ENCODE results near the gene PEAK1. TPM values are rescaled to one million over a fixed set of nuclear protein-coding genes. Genes with fewer than 3 reads are reported as not detected.

The PEAK1 gene
- total RNA-seq, 2 donors from 2014 or later: 25.4 to 38.4 TPM

DNA sequence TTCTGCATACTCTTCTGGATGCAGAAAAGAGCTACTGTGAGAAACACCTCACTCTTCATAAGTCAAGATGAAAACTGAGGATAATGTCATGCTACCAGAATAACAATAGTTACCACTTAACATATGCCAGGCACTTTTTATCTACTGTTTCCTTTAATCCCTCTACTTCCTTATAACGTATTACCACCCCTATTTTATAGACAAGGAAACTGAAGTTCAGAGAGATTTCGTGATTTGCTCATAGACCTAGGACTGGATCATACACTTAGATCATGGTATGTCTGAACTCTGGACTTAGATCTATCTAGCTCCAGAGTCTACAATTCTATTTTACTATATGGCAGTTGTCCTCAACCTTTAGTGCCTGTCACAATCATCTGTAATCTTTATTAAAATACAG lies 193.3 kb downstream of the PEAK1 start:
- Mint-ChIP-seq H3K4me1 (peaks cover 38% of the 10 kb centered on the region), H3K27me3 (ENCODE audit: insufficient read depth) (no peaks in the 10 kb centered on the region), H3K9me3 (no peaks in the 10 kb centered on the region), H3K4me3 (no peak overlapping the region), H3K27ac (no peak overlapping the region), H3K36me3 (ENCODE audit: low read depth) (no peaks in the 10 kb centered on the region)
- no peak overlapping the region for H3K9ac ChIP-seq (ENCODE audit: extremely low read depth, low read length, poor library complexity, severe bottlenecking)
- peaks cover 7% of the 10 kb centered on the region for H3K4me1 ChIP-seq (ENCODE audit: control insufficient read depth, insufficient read depth, low read length)
- no peaks in the 10 kb centered on the region for H3K9me3 ChIP-seq (ENCODE audit: control insufficient read depth, low read length)
- no peak for DNase-seq
- H3K36me3 ChIP-seq (ENCODE audit: control insufficient read depth, insufficient read depth, low read length): no peaks in the 10 kb centered on the region
- H3K4me3 ChIP-seq (ENCODE audit: low read length): no peak overlapping the region
- 86 to 100% methylated on average over 2 of the region's 2 CpGs for WGBS, 2 experiments (ENCODE audit: insufficient coverage in 1 of 2, insufficient read length in 1 of 2)
- no peaks in the 10 kb centered on the region for H3K27me3 ChIP-seq (ENCODE audit: control insufficient read depth, insufficient read depth, low read length, poor library complexity, severe bottlenecking)
- no peak overlapping the region for H3K27ac ChIP-seq (ENCODE audit: low read depth, low read length)
- TF ChIP-seq CTCF (conservative IDR thresholded peaks at IDR 0.05): no peak

GRCh38 chr15:77225646-77226045 lies 194.3 kb downstream of the PEAK1 start:
- no peak for DNase-seq
- H3K4me1 ChIP-seq (ENCODE audit: control insufficient read depth, insufficient read depth, low read length): peaks cover 7% of the 10 kb centered on the region
- H3K4me3 ChIP-seq (ENCODE audit: low read length): no peak overlapping the region
- TF ChIP-seq CTCF (conservative IDR thresholded peaks at IDR 0.05): no peak
- no peak overlapping the region for H3K27ac ChIP-seq (ENCODE audit: low read depth, low read length)
- Mint-ChIP-seq H3K9me3 (no peaks in the 10 kb centered on the region), H3K4me3 (no peak overlapping the region), H3K4me1 (peaks cover 38% of the 10 kb centered on the region), H3K27ac (no peak overlapping the region), H3K27me3 (ENCODE audit: insufficient read depth) (no peaks in the 10 kb centered on the region), H3K36me3 (ENCODE audit: low read depth) (no peaks in the 10 kb centered on the region)
- no peaks in the 10 kb centered on the region for H3K36me3 ChIP-seq (ENCODE audit: control insufficient read depth, insufficient read depth, low read length)
- WGBS, 2 experiments (ENCODE audit: insufficient coverage in 1 of 2, insufficient read length in 1 of 2): 88% methylated on average over 2 of the region's 4 CpGs; no CpG with 5 or more reads in 1 of the 2 experiments
- H3K9ac ChIP-seq (ENCODE audit: extremely low read depth, low read length, poor library complexity, severe bottlenecking): no peak overlapping the region
- no peaks in the 10 kb centered on the region for H3K9me3 ChIP-seq (ENCODE audit: control insufficient read depth, low read length)
- H3K27me3 ChIP-seq (ENCODE audit: control insufficient read depth, insufficient read depth, low read length, poor library complexity, severe bottlenecking): no peaks in the 10 kb centered on the region

DNA sequence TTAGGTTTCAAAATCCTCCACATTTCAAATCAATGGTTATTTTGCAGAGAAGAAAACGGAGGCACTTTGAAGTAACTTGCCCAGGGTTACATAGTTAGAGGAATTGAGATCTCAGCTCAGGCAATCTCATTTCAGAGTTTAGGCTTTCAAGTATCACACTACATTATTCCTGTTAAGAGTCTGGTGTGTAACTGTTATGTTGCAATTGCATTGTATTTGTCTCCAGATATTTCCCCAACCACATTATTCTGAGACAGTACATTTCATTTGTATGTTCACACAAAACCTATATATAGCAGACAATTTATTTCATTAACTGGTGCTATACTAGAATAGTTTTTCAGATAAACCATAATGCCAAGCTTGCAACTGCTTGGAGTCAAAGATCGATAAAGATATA lies 194.8 kb downstream of the PEAK1 start:
- Mint-ChIP-seq H3K4me1 (peaks cover 38% of the 10 kb centered on the region), H3K9me3 (no peaks in the 10 kb centered on the region), H3K36me3 (ENCODE audit: low read depth) (no peaks in the 10 kb centered on the region), H3K4me3 (no peak overlapping the region), H3K27me3 (ENCODE audit: insufficient read depth) (no peaks in the 10 kb centered on the region), H3K27ac (peak overlapping the region; percentile 41)
- WGBS, 2 experiments (ENCODE audit: insufficient coverage in 1 of 2, insufficient read length in 1 of 2): 100% methylated on average over 2 of the region's 2 CpGs; no CpG with 5 or more reads in 1 of the 2 experiments
- no peaks in the 10 kb centered on the region for H3K36me3 ChIP-seq (ENCODE audit: control insufficient read depth, insufficient read depth, low read length)
- H3K9me3 ChIP-seq (ENCODE audit: control insufficient read depth, low read length): no peaks in the 10 kb centered on the region
- H3K4me3 ChIP-seq (ENCODE audit: low read length): no peak overlapping the region
- H3K4me1 ChIP-seq (ENCODE audit: control insufficient read depth, insufficient read depth, low read length): peaks cover 7% of the 10 kb centered on the region
- H3K27me3 ChIP-seq (ENCODE audit: control insufficient read depth, insufficient read depth, low read length, poor library complexity, severe bottlenecking): no peaks in the 10 kb centered on the region
- H3K9ac ChIP-seq (ENCODE audit: extremely low read depth, low read length, poor library complexity, severe bottlenecking): no peak overlapping the region
- DNase-seq: no peak
- no peak overlapping the region for H3K27ac ChIP-seq (ENCODE audit: low read depth, low read length)
- no peak for TF ChIP-seq CTCF (conservative IDR thresholded peaks at IDR 0.05)

Data from endodermal cell (in vitro differentiated cells).